HG03432 (cell line): Measurements from ENCODE around the gene UBALD2.
"Not testable (repeated sequence)": the region's sequence is repeated elsewhere in the genome, so short reads cannot be mapped to it uniquely, and the experiment has no call there.

Source experiments
- ATAC-seq: cut with Tn5 transposase; IDR thresholded peaks from one replicate; pipeline ENCODE4 v1.9.1; 2021; ENCODE audit warnings: mild to moderate bottlenecking, moderate library complexity; ENCODE audit not compliant: unreplicated experiment

Gene UBALD2

GRCh38 chr17:76244721-76245120 lies 20.4 kb upstream of the UBALD2 start:
- ATAC-seq, result not testable (repeated sequence)

GRCh38 chr17:76246080-76247066 lies 18.8 kb upstream of the UBALD2 start:
- ATAC-seq, result peak; percentile 95

- ATAC-seq, result no peak
These were observed 17.8 kb upstream of the UBALD2 start for GRCh38 chr17:76247304-76247703.

- ATAC-seq, result no peak
These were observed 16.9 kb upstream of the UBALD2 start for GRCh38 chr17:76248013-76248782.

- no peak for ATAC-seq
These were observed 15.0 kb upstream of the UBALD2 start for GRCh38 chr17:76250141-76250540.

GRCh38 chr17:76251478-76252039 lies 13.6 kb upstream of the UBALD2 start:
- no peak for ATAC-seq

- ATAC-seq, result no peak
These were observed 12.9 kb upstream of the UBALD2 start for GRCh38 chr17:76252040-76252954.

GRCh38 chr17:76252967-76253766 lies 12.0 kb upstream of the UBALD2 start:
- ATAC-seq, result not testable (repeated sequence)

GRCh38 chr17:76253841-76254240 lies 11.3 kb upstream of the UBALD2 start:
- no peak for ATAC-seq

- no peak for ATAC-seq
These were observed 10.9 kb upstream of the UBALD2 start for GRCh38 chr17:76254275-76254674.

- ATAC-seq, result no peak
These were observed 9.2 kb upstream of the UBALD2 start for GRCh38 chr17:76255801-76256429.

GRCh38 chr17:76256430-76257050 lies 8.6 kb upstream of the UBALD2 start:
- ATAC-seq, result not testable (repeated sequence)

GRCh38 chr17:76260220-76260619 lies 4.9 kb upstream of the UBALD2 start:
- no peak for ATAC-seq

- no peak for ATAC-seq
These were observed 4.5 kb upstream of the UBALD2 start for GRCh38 chr17:76260669-76261068.

- no peak for ATAC-seq
These were observed 3.5 kb upstream of the UBALD2 start for GRCh38 chr17:76261421-76262215.

GRCh38 chr17:76262732-76263344 lies 2.3 kb upstream of the UBALD2 start:
- ATAC-seq, result no peak

GRCh38 chr17:76263896-76264295 lies 1.3 kb upstream of the UBALD2 start:
- no peak for ATAC-seq

GRCh38 chr17:76264425-76264754 lies 758 bp upstream of the UBALD2 start:
- no peak for ATAC-seq
